Kidney epithelial cell (primary cell): ENCODE measurements around the gene ITPRID2. TPM values are rescaled to one million over a fixed set of nuclear protein-coding genes. Genes with fewer than 3 reads are reported as not detected.

Source experiments
- DNase-seq: peaks from one replicate; pipeline ENCODE4 v3.0.0-alpha.2; 2010; ENCODE audit warnings: low read depth
- H3K27me3 ChIP-seq: 2 replicates; pipeline ENCODE4 v1.6.0; 2011; ENCODE audit warnings: low read length; ENCODE audit not compliant: control insufficient read depth, insufficient read depth
- H3K36me3 ChIP-seq: 2 replicates; pipeline ENCODE4 v1.5.1; 2011; ENCODE audit warnings: low read length; ENCODE audit not compliant: control insufficient read depth, insufficient read depth
- H3K4me3 ChIP-seq: 2 replicates; pipeline ENCODE4 v1.5.1; 2011; ENCODE audit warnings: low read depth, mild to moderate bottlenecking, control low read depth, low read length
- total RNA-seq: library from RNA; depleted of rRNA; stranded (reverse); fragments of >200 nt; gene quantifications from 2 replicates; pipeline ENCODE4 v1.2.3, GENCODE V29; 2015
- TF ChIP-seq, protein P1 (sequence below): IDR thresholded peaks from 2 replicates; pipeline ENCODE4 v1.5.1; 2011; ENCODE audit warnings: mild to moderate bottlenecking, moderate library complexity, low read length, control low read depth, inconsistent platforms; ENCODE audit not compliant: insufficient read depth, poor library complexity, severe bottlenecking

ITPRID2 gene
- total RNA-seq, 1 donor from 2014 or later = 60.2 TPM

- no peak overlapping the region for H3K4me3 ChIP-seq
- peaks cover 1% of the 10 kb centered on the region for H3K36me3 ChIP-seq
- TF ChIP-seq, protein P1, sequence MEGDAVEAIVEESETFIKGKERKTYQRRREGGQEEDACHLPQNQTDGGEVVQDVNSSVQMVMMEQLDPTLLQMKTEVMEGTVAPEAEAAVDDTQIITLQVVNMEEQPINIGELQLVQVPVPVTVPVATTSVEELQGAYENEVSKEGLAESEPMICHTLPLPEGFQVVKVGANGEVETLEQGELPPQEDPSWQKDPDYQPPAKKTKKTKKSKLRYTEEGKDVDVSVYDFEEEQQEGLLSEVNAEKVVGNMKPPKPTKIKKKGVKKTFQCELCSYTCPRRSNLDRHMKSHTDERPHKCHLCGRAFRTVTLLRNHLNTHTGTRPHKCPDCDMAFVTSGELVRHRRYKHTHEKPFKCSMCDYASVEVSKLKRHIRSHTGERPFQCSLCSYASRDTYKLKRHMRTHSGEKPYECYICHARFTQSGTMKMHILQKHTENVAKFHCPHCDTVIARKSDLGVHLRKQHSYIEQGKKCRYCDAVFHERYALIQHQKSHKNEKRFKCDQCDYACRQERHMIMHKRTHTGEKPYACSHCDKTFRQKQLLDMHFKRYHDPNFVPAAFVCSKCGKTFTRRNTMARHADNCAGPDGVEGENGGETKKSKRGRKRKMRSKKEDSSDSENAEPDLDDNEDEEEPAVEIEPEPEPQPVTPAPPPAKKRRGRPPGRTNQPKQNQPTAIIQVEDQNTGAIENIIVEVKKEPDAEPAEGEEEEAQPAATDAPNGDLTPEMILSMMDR = no peak
- no peaks in the 10 kb centered on the region for H3K27me3 ChIP-seq
- no peak for DNase-seq
Measured at GRCh38 chr2:181910028-181910831, 18.7 kb downstream of the ITPRID2 start.

DNA sequence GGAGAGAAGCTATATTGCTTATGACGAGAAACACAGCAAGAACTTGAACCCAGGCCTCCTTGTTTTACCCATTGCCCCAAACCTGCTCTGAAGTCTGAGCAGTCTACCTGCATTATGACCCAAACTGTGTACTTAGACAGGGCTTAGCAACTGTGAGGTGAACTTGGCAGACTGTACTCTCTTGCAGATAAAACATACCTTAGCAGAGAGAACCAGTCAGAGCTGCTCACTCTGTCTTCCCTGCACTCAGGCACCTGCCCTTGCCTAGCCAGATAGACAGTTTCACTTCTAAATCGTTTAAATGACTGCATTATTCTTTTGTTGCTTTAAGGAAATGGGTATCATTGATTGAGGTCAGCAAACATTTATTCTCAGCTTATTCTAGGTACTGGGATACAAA, 20.3 kb downstream of the ITPRID2 start:
- Histone ChIP-seq H3K36me3 (no peaks in the 10 kb centered on the region), H3K27me3 (no peaks in the 10 kb centered on the region), H3K4me3 (no peak overlapping the region)
- TF ChIP-seq, protein P1 = no peak
- no peak for DNase-seq

GRCh38 chr2:181915102-181915501, 23.6 kb downstream of the ITPRID2 start:
- TF ChIP-seq, protein P1 = no peak
- H3K4me3 ChIP-seq = no peak overlapping the region
- H3K27me3 ChIP-seq = no peaks in the 10 kb centered on the region
- no peak for DNase-seq
- peaks cover 2% of the 10 kb centered on the region for H3K36me3 ChIP-seq

DNA sequence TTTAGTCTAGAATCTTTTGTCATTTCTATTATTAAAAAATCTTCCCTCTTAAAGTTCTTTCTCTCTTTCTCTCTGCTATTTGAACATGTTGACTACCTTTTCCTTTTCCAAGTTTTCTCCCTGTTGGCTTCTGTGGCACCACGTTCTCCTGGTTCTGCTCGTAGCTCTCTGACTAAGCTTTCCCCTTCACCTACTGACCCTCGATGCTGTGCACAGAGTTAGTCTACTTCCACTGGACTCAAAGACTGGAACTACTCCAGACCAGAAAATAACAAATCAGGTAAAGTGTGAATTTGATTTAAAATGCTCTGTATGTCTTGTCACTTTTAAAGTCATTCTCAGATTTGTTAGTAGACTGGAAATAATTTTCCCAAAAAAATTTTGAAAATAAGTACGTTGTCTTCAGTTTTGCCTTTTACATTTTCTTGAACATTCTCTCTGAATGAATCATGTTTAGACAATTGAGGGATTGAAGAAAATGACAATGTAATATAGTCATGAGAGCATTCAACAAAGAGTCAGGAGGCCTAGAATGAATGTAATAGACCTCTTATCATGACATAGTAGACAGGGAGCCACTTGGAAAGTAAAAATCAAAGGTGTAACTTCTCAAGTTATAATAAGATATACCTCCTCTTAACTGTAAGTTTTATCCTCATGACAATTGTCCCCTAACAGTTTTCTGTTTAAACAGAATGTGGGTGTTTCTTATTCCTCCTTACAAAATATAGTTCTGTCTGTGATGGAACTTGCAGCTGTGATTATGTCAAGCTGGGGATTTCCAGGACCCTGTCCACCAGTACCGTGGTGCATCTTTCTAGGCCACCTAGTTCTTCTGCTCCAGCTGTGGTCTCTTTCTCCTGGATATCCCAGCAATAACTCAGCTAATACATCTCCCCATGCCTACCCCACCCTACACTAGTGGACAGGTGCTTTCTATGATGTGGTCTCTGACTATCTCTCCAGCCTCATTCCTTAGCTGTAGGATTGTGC, 25.5 kb downstream of the ITPRID2 start:
- H3K27me3 ChIP-seq = no peaks in the 10 kb centered on the region
- no peak for DNase-seq
- peaks cover 3% of the 10 kb centered on the region for H3K36me3 ChIP-seq
- TF ChIP-seq, protein P1 = no peak
- no peak overlapping the region for H3K4me3 ChIP-seq

GRCh38 chr2:181918188-181918587, 26.7 kb downstream of the ITPRID2 start:
- DNase-seq = no peak
- peaks cover 4% of the 10 kb centered on the region for H3K36me3 ChIP-seq
- TF ChIP-seq, protein P1 = no peak

More at GRCh38 chr2:181918188-181918587, 26.7 kb downstream of the ITPRID2 start:
- no peak overlapping the region for H3K4me3 ChIP-seq
- H3K27me3 ChIP-seq = no peaks in the 10 kb centered on the region
